HG02973 (cell line): ENCODE measurements around the gene VMO1.

Experiments
- ATAC-seq: cut with Tn5 transposase; IDR thresholded peaks from one replicate; pipeline ENCODE4 v1.9.1; 2021; ENCODE audit warnings: moderate library complexity; ENCODE audit not compliant: unreplicated experiment

The VMO1 gene

DNA sequence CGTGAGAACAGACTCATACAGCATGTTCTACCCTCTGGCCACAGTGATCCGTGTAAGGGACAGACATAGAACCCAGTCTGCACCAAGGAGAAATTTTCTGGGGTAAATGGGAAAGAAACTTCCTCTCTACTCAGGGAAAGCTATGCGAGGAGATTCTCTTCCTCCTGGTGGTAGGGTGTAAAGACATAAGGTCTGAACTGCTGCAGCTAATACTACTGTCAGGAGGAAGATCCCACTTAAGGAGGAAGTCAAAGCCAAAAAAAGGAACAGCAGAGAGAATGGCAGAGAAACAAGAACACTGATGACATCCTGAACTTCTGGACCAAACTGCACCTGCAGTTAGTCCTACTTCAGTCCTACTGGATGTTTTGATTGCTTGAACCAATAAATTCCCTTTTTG lies 21.6 kb downstream of the VMO1 start:
- ATAC-seq, result no peak

DNA sequence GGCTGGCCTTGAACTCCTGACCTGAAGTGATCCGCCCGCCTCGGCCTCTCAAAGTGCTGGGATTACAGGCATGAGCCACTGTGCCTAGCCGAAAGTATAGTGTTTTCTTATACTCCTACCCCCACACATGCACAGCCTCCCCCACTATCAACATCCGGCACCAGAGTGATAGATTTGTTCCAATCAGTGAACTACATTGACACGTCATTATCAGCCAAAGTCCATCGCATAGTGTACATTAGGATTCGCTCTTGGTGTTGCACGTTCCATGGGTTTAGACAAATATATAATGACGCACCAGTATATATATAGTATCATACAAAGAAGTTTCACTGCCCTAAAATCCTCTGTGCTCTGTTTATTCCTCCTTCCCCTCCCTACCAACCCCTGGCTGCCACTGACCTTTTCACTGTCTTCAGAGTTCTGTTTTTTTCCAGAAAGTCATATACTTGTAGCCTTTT lies 26.4 kb downstream of the VMO1 start:
- ATAC-seq, result no peak

- ATAC-seq, result no peak
Observed at GRCh38 chr17:4753392-4753791, 32.8 kb downstream of the VMO1 start.

DNA sequence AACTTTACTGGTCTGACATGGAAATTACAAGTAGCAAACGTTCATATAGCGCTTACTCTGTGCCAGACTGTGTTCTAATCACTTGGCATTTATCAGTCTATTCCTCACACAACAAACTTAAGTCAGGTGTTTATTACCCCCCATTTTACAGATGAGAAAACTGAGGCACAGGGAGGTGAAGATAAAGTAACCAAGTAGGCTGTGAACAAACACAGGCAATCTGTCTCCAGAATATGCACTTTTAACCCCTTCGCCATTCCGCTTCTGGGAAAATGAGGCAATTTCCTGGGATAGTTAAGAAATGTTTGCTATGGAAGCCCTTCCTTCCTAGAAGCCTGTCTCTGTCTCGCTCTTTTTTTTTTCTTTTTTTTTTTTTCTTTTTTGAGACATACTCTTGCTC lies 34.2 kb downstream of the VMO1 start:
- ATAC-seq, result no peak

DNA sequence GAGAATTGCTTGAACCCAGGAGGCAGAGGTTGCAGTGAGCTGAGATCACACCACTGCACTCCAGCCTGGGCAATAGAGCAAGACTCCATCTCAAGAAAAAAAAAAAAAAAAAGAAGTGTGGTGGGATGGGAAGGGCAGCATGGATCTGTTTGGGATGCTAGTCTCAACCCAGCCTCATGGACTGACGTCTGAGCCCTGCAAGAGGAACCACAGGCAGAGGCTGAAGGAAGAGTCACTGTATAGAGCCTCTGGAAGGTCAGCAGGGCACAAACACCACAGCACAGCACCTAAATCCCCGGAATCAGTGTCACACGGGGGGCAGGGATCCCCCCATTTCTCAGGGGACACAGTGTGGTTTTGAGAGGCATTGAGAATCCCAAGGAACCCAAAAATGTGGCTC lies 35.6 kb downstream of the VMO1 start:
- no peak for ATAC-seq

DNA sequence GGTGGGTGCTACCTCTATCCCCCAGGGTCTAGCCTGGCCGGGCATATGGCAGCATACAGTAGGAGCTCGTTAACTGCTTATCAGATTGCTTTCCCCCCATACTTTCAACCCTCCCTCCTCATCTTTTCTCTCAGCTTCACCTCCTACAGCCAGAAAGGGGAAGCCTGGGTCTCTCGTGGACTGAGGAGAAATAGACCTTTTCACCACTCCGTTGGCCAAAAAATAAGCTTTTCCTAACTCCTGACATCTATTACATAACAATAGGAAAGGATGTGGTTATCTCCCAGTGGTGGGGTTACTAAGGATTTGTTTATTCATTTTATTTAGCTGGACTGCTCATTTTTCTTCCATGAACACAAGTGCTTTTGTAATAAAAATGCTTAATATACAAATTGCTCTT lies 37.5 kb downstream of the VMO1 start:
- ATAC-seq, result no peak

DNA sequence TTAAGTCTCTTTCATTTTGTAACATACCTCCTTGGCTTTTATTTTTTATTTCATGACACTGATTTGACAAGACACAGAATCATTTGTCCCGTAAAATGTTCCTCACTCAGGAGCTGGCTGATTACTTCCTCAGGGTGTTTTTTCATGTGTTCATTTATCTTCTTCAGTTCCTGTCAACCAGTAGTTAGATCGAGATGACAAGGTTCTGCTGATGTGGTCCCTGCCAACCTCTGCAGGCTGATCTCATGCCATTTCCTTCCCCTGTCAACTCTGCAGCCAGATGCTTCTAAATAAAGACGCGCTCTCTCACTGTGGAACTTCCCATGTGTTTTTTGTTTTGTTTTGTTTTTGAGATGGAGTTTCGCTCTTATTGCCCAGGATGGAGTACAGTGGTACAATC lies 38.3 kb downstream of the VMO1 start:
- ATAC-seq, result no peak

DNA sequence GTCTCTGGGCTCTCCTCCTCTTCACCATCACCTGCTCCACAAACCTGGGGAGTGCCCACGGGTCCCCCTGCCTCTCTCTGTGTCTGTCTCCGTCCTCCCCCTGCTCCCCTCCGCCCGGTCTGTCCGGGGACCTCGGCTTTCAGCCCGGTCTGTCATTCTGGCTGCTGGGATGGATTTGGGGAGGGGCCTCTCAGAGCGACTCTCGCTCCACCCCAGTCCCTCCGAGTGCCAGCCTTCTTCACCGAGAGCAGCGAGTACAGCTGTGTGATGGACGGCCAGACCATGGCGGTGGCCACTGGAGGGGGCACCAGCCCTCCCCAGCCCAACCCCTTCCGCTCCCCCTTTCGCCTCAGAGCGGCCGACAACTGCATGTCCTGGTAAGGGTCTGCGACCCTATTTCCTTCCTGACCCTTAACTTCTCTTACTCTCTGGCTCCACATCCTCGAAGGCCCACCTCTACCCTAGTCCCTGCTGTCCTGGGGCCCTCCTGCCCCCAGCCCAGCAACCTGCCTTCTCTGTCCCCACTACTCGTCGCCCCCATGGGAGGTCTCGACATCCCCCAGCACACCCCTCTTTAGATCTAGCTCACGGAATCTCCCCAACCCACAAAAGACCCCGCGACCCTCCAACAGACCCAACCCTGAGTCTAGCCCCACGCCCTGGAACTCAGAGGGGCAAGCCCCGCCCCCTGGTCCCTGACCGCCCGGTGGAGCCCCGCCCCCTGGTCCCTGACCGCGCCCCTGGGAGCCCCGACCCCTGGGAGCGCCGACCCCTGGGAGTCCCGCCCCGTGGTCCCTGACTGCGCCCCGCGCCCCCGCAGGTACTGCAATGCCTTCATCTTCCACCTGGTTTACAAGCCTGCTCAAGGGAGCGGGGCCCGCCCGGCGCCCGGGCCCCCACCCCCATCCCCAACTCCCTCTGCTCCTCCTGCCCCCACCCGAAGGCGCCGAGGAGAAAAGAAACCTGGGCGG lies 40.9 kb downstream of the VMO1 start:
- ATAC-seq, result no peak

GRCh38 chr17:4743898-4744297 lies 42.3 kb downstream of the VMO1 start:
- ATAC-seq, result no peak

- ATAC-seq, result no peak
Observed at GRCh38 chr17:4743216-4743615, 42.9 kb downstream of the VMO1 start.

DNA sequence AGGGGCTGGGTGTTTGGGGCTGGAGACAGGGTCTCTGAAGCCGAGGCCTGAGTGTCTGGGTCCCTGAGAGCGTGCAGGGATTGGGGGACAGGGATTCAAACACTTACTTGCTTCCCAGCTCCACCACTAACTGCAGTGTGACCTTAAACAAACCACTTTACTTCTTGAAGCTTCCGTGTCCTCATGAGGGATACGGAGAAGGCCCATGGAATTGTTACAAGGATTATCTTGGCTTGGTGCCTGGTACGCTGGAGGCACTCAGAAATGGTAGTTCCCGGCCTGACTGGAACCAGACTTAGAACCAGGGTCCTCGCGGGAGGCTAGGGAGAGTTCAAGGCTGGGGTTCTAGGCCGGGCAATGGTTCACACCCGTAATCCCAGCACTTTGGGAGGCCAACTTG lies 43.5 kb downstream of the VMO1 start:
- ATAC-seq, result no peak

- no peak for ATAC-seq
Observed at GRCh38 chr17:4742133-4742532, 44.0 kb downstream of the VMO1 start.

DNA sequence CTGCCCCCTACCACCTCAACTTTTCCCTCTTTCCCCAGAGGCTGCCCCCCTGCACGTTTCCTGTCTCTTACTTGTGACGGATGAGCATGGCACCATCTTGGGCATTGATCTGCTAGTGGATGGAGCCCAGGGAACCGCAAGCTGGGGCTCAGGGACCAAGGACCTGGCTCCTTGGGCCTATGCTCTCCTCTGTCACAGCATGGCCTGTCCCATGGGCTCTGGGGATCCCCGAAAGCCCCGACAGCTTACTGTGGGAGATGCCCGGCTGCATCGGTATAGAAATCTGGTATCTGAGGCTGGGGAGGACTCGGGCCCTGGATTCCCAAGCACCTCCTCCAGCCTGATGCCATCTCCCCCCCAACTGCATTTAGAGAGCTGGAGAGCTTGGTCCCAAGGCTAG lies 44.6 kb downstream of the VMO1 start:
- no peak for ATAC-seq

- ATAC-seq, result no peak
Observed at GRCh38 chr17:4740584-4740983, 45.6 kb downstream of the VMO1 start.

- ATAC-seq, result no peak
Observed at GRCh38 chr17:4740025-4740351, 46.2 kb downstream of the VMO1 start.

DNA sequence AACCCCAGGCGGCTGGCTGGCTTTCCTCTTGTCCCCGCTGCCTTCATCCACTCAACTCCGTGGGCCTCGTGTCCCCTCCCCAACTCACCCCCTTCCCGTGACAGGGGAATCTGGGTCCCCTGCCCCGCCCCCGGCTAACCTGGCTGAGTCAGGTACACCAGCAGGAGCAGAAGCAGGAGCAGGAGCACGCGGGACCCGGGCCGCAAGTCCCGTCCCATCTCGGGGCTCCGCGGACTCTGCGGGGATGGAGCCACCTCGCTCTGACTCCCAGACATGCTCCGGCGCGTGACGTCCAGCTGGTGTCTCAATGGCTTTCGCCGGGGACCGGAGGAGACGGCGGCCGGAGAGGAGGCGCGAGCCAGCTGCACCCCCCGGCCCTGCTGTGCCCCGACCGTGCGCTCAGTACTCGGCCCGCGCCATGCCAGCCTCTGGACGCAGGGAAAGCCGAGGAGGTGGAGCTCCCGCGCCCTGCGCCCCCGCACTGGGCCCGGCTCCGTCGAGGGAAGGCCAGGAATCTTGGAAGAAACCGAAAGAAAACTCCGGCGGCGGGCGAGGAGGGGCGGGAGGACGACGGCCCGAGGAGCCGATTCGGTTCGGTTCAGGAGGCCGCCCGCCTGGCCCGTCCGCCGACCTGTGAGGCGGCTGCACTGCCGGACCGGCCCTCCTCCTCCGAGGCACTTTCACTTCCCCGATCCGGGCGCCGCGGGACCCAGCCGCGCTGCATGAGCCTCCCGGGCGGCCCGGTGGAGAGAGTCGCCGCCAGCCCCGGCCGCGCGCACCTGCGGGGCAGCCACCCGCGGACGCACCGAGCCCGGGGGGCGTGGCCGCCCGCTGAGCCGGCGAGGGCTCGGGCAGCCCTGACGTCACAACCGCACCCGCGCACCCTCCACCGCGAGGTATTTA lies 46.8 kb downstream of the VMO1 start, which contains the start of the genes CXCL16 and ZMYND15:
Gene CXCL16, minus strand, starts transcription at position 807 of the 903 bp plus-strand sequence. Its CDS starts 589 bp downstream, at position 218.
Gene ZMYND15, plus strand, starts transcription at position 712 of the 903 bp plus-strand sequence. CDS start 716 bp downstream, outside the sequence.
- ATAC-seq, result peak; percentile 48

- no peak for ATAC-seq
Observed at GRCh38 chr17:4738136-4739121, 47.7 kb downstream of the VMO1 start.

- ATAC-seq, result no peak
Observed at GRCh38 chr17:4735876-4736651, 50.1 kb downstream of the VMO1 start.
